Activated T-cell treated with anti-CD3 and anti-CD28 coated beads, Interleukin-2, amount 50 U/mL, for 4 hours (primary cell): ENCODE measurements around the gene DNAJB8. TPM values are rescaled to one million over a fixed set of nuclear protein-coding genes. Genes with fewer than 3 reads are reported as not detected.
A peak's percentile ranks its signal among the peaks of the same experiment; 100 is the strongest.

ENCODE experiments used
- ATAC-seq, 2 donors: fragments of 200-7000 bp; cut with Tn5 transposase; one replicate each; pipeline ENCODE4 v1.10.0; 2021
- DNase-seq: peaks from one replicate; pipeline ENCODE4 v3.0.0-alpha.2; 2020
- H3K27me3 Mint-ChIP-seq: one replicate; pipeline ENCODE4 v1.8.0; 2021; ENCODE audit warnings: low read depth, mixed read lengths
- H3K36me3 Mint-ChIP-seq: one replicate; pipeline ENCODE4 v1.8.0; 2022; ENCODE audit warnings: mixed read lengths; ENCODE audit not compliant: insufficient read depth
- H3K4me1 Mint-ChIP-seq: one replicate; pipeline ENCODE4 v1.8.0; 2021; ENCODE audit warnings: low read depth, mixed read lengths
- H3K4me3 Mint-ChIP-seq: one replicate; pipeline ENCODE4 v1.8.0; 2021; ENCODE audit warnings: mild to moderate bottlenecking, moderate library complexity, mixed read lengths
- H3K9me3 Mint-ChIP-seq: one replicate; pipeline ENCODE4 v1.8.0; 2021; ENCODE audit warnings: mixed read lengths
- total RNA-seq, 3 donors: library from RNA; stranded (reverse); gene quantifications; one replicate each; pipeline ENCODE4 v1.2.1, GENCODE V29; 2021

The DNAJB8 gene
- not detected for total RNA-seq

DNA sequence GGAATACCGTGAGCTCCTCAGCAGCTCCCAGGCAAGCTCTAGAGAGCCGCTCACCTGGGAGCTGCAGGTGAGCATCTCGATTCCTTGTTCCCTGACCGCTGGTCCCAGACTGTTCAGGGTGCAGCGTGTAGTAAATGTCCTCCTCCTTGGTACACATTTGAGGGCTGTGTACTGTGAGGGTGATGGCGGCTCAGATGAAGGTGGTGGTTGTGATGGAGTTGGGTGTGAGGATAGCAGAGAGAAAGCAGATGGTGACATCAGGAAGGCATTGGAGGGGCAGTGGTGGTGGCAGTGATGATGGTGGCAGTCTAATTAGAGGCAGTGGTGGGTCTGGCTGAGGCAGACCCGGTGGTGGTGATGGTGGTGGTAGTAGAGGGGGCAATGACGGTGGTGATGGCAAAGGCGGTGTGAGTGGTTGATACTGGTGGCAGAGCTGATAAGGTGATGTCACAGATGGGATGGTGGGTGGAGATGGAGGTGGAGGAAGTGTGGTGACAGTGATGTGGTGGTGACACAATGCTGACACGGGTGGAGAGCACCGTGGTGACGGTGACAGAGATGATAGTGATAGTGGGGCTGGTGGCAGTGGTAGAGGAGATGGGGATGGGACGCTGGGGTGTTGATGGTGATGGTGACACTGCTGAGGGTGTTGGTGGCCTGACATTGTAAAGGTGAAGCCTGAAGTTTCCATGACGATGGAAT lies at the start of gene DNAJB8:
TSS of gene DNAJB8 (minus strand) at position 51 of the 702 bp plus-strand sequence. CDS start 3,645 bp downstream, outside the sequence.
- DNase-seq (peak; percentile 21), ATAC-seq (peak; percentile 71 to 82)
- no peaks in the 10 kb centered on the region for H3K9me3 Mint-ChIP-seq
- no peaks in the 10 kb centered on the region for H3K36me3 Mint-ChIP-seq
- peaks cover 28% of the 10 kb centered on the region for H3K27me3 Mint-ChIP-seq
- H3K4me1 Mint-ChIP-seq, result peaks cover 7% of the 10 kb centered on the region
- H3K4me3 Mint-ChIP-seq, result no peak within 1 kb of the TSS

DNA sequence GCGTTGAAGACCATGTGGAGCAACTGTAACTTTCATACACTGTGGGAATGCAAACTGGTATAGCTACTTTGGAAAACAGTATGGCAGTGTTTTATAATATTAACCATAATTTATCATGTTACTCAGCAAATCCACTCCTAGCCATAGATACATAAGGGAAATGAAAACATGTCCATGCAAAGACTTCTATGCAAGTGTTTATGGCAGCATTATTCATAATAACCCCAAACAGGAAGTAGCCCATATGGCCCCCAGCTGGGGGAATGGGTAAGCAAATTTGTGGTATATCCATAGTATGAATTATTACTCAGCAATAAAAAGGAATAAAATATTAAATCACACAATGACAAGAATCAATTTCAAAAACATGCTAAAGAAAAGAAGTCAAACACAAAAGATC lies 49.3 kb upstream of the DNAJB8 start:
- DNase-seq (no peak), ATAC-seq (no peak)
- Mint-ChIP-seq H3K36me3 (no peaks in the 10 kb centered on the region), H3K4me1 (no peaks in the 10 kb centered on the region), H3K9me3 (peaks cover 15% of the 10 kb centered on the region), H3K27me3 (peaks cover 44% of the 10 kb centered on the region), H3K4me3 (no peak overlapping the region)

DNA sequence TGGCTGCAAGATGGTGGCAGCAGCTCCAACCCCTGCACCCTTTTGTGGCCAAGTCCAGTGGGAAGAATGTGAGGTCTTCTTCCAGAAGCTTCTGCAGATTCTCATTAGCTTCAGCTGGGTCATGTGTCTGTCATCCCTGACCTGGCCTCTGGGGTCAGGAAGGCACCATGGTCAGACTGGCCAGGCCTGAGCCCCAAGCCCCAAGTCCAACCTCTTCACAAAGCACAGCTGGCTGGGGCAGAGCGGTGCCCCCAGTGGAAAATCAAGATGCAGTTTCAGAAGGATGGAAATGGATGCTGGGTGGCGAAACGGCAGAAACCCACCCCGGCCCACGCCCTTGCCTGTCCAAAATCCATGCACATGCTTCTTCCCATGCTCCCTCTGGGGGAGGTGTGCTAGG lies 42.2 kb upstream of the DNAJB8 start:
- Mint-ChIP-seq H3K4me3 (no peak overlapping the region), H3K4me1 (no peaks in the 10 kb centered on the region), H3K27me3 (peaks cover 30% of the 10 kb centered on the region), H3K36me3 (no peaks in the 10 kb centered on the region), H3K9me3 (peaks cover 6% of the 10 kb centered on the region)
- no peak for ATAC-seq
- no peak for DNase-seq

DNA sequence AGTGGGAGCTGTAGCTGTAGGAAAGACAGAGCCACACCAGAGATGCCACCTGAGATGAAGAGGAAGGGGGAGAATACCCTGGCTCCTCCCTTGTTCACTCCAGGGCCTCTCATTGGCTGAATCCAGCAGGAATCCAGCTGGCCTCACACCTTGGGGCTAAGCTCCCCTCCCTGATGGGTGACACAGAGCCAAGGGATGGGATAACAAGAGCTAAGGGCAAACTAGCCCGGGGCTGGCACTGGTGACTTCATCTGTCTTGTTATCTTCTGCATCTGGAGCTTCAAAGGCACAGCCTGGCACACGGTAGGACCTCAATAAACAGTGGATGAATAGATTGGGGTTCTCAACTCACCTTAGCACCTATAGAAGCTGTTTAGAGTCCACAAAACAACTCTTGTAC lies 40.1 kb upstream of the DNAJB8 start:
- no peak for DNase-seq
- ATAC-seq, result no peak
- Mint-ChIP-seq H3K36me3 (no peaks in the 10 kb centered on the region), H3K4me1 (no peaks in the 10 kb centered on the region), H3K27me3 (peaks cover 30% of the 10 kb centered on the region), H3K4me3 (no peak overlapping the region), H3K9me3 (no peaks in the 10 kb centered on the region)

DNA sequence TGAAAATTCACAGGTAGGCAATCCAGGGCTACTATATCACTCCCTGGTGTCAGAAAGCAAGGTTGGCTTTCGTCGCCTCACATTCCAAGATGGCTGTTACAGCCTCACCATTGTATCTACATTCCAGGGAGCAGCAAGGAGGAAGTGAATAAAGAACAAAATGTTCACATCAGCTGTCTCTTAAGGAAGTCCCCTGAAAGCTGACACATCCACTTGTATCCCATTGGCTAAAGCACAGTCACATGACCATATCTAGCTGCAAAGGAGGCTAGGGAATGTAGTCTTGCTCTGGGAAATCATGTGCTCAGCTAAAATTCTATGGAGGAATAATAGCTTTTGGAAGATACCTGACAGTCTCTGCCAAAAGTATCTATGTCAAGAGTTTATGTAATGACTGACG lies 39.1 kb upstream of the DNAJB8 start:
- ATAC-seq, result no peak
- no peak for DNase-seq
- peaks cover 34% of the 10 kb centered on the region for H3K27me3 Mint-ChIP-seq
- H3K4me3 Mint-ChIP-seq, result no peak overlapping the region
- no peaks in the 10 kb centered on the region for H3K4me1 Mint-ChIP-seq
- H3K36me3 Mint-ChIP-seq, result no peaks in the 10 kb centered on the region
- no peaks in the 10 kb centered on the region for H3K9me3 Mint-ChIP-seq

DNA sequence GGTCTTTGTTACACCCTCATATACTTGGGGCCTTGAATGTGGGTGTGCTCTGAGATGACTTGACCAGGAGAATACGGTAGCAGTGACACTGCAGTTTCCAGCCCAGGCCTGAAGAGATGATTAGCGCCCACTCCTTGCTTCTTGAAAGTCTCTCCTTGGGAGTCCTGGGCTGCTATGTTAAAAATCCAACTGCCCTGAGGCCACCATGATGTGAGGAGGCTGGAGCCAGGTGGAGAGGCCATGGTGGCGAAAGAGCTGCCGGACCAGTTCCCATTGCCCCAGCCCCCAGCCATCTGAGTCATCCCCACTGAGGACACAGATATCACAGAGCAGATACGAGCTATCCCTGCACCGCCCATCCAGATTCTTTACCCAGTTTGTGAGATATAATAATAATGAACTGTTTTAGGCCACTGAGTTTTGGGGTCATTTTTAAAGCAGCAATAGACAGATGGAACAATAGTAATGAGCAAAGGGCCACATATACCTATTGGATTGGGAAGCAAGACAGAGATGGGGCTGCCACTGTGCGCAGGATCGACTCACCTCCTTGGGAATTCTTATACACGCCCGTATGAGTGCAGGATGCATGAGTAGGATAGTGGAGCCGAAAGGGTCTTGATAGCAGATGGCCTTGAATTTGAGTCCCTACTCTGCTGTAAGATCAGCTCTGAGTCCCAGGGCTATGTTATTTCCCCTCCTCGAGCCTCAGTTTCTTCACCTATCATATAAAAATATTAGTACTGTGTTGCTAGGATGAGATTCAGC lies 38.5 kb upstream of the DNAJB8 start:
- Mint-ChIP-seq H3K4me3 (no peak overlapping the region), H3K4me1 (no peaks in the 10 kb centered on the region), H3K27me3 (peaks cover 36% of the 10 kb centered on the region), H3K36me3 (no peaks in the 10 kb centered on the region), H3K9me3 (no peaks in the 10 kb centered on the region)
- DNase-seq (no peak), ATAC-seq (no peak)

DNA sequence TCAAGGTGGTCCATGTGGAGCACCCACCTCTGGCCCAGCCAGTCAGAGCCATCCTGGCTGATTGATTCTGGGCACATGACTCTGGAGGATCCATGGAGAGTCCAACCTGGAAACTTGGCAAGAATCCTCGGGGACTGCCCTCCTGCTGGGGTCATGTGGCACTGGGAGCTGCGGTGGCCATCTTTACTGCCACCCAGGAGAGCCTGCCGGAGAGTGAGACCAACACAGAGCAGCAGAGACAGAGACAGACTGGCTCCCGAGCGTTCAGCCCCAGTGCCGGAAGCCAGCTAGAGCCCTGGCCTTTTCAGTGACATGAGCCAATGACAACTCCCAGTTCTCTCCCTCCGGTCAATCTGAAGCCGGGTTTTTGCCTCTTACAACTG lies 37.8 kb upstream of the DNAJB8 start:
- no peaks in the 10 kb centered on the region for H3K9me3 Mint-ChIP-seq
- H3K4me3 Mint-ChIP-seq, result no peak overlapping the region
- no peaks in the 10 kb centered on the region for H3K36me3 Mint-ChIP-seq
- ATAC-seq (no peak), DNase-seq (no peak)
- no peaks in the 10 kb centered on the region for H3K4me1 Mint-ChIP-seq
- peaks cover 36% of the 10 kb centered on the region for H3K27me3 Mint-ChIP-seq

DNA sequence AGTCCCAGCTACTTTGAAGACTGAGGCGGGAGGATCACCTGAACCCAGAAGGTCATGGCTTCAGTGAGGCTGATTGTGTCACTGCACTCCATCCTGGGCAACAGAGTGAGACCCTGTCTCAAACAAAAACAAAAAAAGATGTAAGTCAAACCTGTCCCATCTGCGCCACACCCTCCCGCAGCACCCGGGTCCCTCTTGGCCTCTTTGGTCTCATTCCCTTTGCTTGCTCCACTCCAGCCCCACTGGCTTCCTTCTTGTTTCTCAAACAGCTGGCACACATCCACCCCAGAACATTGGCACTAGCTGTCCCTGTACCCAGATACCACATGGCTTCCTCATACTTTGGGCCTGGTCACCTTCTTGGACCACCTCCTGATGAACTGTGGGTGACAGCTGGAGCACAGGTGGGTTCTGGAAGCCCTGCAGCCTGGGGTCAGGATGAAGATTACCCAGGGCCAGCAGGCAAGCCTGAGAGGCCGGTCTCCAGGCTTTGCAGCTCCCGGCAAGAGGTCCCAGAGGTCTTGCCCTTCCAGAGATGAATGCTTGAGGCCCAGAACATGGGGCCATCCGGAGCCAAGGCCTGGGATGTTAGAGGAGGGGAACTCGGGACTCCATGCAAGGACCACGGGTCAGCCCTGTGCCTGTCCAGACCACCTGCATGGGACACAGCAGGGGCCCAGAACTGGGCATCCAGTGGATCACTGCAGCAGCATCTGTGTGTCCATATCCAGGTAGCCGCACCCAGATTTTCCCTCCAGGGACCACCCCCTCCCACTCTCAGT lies 37.3 kb upstream of the DNAJB8 start:
- no peak for DNase-seq
- Mint-ChIP-seq H3K4me1 (no peaks in the 10 kb centered on the region), H3K27me3 (peaks cover 35% of the 10 kb centered on the region), H3K36me3 (no peaks in the 10 kb centered on the region), H3K9me3 (no peaks in the 10 kb centered on the region), H3K4me3 (no peak overlapping the region)
- ATAC-seq, result no peak

DNA sequence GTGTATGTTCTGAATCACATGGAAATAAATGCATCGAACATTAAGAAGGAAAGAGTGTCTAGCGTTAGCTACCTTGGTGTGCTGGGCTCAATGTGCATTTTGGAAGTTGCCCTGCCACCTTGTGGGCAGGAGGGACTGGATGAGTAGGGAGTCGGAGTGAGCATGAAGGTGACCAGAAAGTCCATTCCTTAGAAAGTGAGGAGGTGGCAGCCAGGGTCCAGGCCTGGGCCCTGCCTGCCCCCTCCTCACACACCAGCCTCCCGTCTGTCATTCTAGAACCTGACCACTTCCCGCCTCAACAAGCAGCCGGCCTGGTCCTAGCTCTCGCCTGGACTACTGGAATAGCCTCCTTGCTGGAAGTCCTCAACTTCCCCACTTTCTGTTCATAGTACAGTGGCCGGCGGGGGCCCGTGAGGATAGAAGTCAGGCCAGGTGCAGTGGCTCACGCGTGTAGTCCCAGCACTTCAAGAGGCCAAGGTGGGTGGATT lies 36.5 kb upstream of the DNAJB8 start:
- Mint-ChIP-seq H3K27me3 (peaks cover 37% of the 10 kb centered on the region), H3K4me1 (no peaks in the 10 kb centered on the region), H3K36me3 (no peaks in the 10 kb centered on the region)

DNA sequence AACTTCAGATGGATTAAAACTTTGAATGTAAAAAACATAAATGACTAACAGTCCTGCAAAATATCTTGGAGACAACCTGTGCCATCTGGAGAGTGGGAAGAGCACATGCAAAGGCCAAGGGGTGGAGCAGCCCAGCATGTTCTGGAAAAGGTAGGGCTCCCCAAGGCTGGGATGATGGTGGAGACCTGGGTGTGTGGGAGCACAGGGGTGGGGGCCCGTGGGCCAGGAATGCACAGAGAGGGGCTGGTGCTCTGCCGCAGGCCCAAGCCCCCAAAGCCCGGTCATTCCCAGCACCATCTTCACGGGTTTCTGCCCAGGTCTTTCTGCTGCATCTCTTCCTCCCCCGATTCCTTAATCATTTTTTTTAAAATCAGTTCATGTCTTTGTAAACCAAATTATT lies 36.0 kb upstream of the DNAJB8 start:
- Mint-ChIP-seq H3K4me1 (no peaks in the 10 kb centered on the region), H3K4me3 (no peak overlapping the region), H3K36me3 (no peaks in the 10 kb centered on the region), H3K9me3 (no peaks in the 10 kb centered on the region), H3K27me3 (peaks cover 35% of the 10 kb centered on the region)
- ATAC-seq (no peak), DNase-seq (no peak)

More for the DNA sequence above, 36.5 kb upstream of the DNAJB8 start:
- DNase-seq (no peak), ATAC-seq (no peak)
- H3K9me3 Mint-ChIP-seq, result no peaks in the 10 kb centered on the region
- no peak overlapping the region for H3K4me3 Mint-ChIP-seq

DNA sequence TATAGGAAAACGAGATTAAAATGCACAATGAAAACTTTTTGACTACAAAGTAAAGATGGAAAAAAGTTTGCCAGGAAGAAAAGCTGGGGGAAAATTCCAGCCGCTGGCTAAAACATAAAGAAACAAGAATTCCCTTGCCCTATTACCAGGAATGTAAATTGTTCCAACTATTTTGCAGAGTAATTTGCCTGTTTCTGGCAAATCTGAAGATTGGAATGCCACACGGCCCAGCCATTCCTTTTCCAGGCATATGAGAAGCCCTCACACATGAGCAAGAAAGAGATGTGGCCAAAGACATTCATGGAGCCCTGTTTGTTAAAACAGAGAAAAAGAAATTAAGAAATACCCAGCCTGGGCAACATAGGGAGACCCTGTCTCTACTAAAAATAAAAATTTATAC lies 34.7 kb upstream of the DNAJB8 start:
- ATAC-seq, result no peak
- no peaks in the 10 kb centered on the region for H3K36me3 Mint-ChIP-seq
- H3K4me1 Mint-ChIP-seq, result peaks cover 4% of the 10 kb centered on the region
- no peaks in the 10 kb centered on the region for H3K9me3 Mint-ChIP-seq
- peaks cover 47% of the 10 kb centered on the region for H3K27me3 Mint-ChIP-seq
- no peak for DNase-seq
- H3K4me3 Mint-ChIP-seq, result no peak overlapping the region

DNA sequence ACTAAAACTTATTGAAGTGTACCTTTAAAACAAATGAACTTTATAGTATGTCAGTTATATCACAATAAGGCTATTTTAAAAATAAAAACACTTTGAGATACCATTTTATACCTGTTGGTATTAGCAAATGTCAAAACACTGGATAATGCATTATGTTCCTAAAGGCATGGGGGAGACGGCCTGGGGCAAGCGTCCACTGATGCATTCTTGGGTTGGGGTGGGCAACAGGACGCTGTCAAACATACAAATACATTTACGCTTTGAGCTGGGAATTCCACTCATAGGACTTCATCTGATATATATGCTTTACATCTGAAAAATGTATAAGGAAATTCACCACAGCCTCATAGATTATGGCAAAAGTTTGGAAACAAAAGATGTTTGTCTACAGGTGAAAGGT lies 33.9 kb upstream of the DNAJB8 start:
- ATAC-seq, result no peak
- Mint-ChIP-seq H3K9me3 (no peaks in the 10 kb centered on the region), H3K4me1 (peaks cover 4% of the 10 kb centered on the region), H3K4me3 (no peak overlapping the region), H3K36me3 (no peaks in the 10 kb centered on the region), H3K27me3 (peaks cover 53% of the 10 kb centered on the region)
- no peak for DNase-seq

DNA sequence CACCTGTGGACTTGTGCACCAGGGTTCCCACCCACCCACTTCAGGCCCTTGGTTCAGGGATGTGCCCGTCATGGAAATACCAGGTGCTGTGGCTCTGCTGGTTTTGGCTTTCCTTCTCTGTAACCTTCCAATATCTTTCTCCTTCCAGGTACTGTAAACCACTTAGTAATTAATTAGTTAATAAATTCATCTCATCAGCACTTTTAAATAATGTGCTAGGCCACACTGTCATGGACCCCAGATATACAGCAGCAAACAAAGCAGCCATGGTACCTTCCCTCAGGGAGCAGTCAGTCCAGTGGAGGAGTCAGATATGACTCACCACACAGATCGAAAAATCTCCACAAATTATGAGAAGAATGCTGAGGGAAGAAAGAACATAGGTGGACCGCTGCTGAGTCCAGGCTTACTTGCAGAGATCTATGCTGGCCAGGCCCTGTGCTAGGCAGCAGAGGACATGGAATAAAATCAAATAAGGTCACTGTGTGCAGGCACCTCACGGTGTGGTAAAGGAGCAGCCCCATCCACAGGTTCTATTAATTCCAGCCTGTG lies 33.1 kb upstream of the DNAJB8 start:
- DNase-seq, result no peak
- Mint-ChIP-seq H3K27me3 (peaks cover 56% of the 10 kb centered on the region), H3K4me3 (no peak overlapping the region), H3K9me3 (no peaks in the 10 kb centered on the region), H3K36me3 (no peaks in the 10 kb centered on the region), H3K4me1 (peaks cover 4% of the 10 kb centered on the region)
- ATAC-seq, result no peak

DNA sequence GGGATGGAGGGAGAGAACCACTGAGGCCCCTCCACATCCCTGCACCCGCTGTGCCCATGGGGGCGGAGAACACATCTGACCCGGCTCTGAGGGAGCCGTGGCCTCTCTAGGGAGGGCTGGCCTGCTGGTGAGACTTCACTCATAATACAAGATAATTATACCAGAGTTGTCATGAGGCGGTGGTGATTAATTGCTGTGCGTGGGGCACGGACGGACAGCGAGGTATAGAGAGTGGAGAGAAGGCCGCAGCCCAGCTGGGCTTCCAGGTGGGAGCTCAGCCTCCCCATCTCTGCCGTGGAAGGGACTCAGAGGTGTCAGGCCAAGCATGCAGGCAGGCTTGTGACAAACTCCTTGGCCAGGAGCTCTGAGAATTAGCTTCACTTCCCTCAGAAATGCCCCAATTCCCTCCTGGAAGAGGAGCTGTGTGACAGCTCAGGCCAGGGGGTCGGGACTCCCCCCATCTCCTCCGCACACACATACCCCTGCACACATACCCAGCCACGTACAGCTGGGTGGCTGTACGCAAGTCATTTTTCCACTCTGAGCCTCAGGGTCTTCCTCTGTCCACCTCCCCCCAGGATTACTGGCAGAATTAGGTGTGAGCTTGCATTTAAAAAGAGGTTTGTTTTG lies 32.3 kb upstream of the DNAJB8 start:
- ATAC-seq (no peak), DNase-seq (no peak)
- Mint-ChIP-seq H3K4me1 (peaks cover 4% of the 10 kb centered on the region), H3K27me3 (peaks cover 62% of the 10 kb centered on the region), H3K9me3 (no peaks in the 10 kb centered on the region), H3K36me3 (no peaks in the 10 kb centered on the region), H3K4me3 (peak overlapping the region; percentile 45)
